Measurements from ENCODE around the gene PRAMEF1.
"Not testable (repeated sequence)": the region's sequence is repeated elsewhere in the genome, so short reads cannot be mapped to it uniquely, and the experiment has no call there.

PRAMEF1 gene

GRCh38 chr1:12784729-12785128, 6.5 kb upstream of the PRAMEF1 start:
- DNase-seq = peak in 1 of 3 donors; percentile 2
- H3K36me3 ChIP-seq (ENCODE audit: control insufficient read depth in 4 of 4, insufficient read depth in 4 of 4, low read length in 3 of 4); H3K27ac ChIP-seq (ENCODE audit: insufficient read depth in 1 of 2, low read depth in 1 of 2, low read length in 2 of 2, poor library complexity in 1 of 2, severe bottlenecking in 2 of 2); POLR2A ChIA-PET; H3K4me1 ChIP-seq (ENCODE audit: control extremely low read depth in 1 of 4, control insufficient read depth in 4 of 4, insufficient read depth in 4 of 4, low read length in 3 of 4); CTCF ChIA-PET; H3K27me3 ChIP-seq (replicated peaks in 2 of 5; ENCODE audit: control insufficient read depth in 4 of 5, insufficient read depth in 5 of 5, low read length in 4 of 5); H3K4me3 ChIP-seq (ENCODE audit: control insufficient read depth in 1 of 7, extremely low read depth in 1 of 7, insufficient read depth in 4 of 7, low read depth in 2 of 7, low read length in 6 of 7): not testable (repeated sequence)
- 93% methylated on average over 5 of the region's 8 CpGs for WGBS (ENCODE audit: insufficient coverage)
- peaks cover 0 to 12% (median 0%) of the 10 kb centered on the region in 5 experiments for H3K9me3 ChIP-seq (ENCODE audit: control extremely low read depth in 1 of 5, control insufficient read depth in 4 of 5, insufficient read depth in 2 of 5, low read depth in 1 of 5, low read length in 4 of 5)

GRCh38 chr1:12798911-12799310, 7.7 kb downstream of the PRAMEF1 start:
- no peak overlapping the region for H3K27ac ChIP-seq (ENCODE audit: insufficient read depth in 1 of 2, low read depth in 1 of 2, low read length in 2 of 2, poor library complexity in 1 of 2, severe bottlenecking in 2 of 2)
- ChIA-PET POLR2A (no interaction called here), CTCF (no interaction called here)
- WGBS (ENCODE audit: insufficient coverage) = 82% methylated on average over 3 of the region's 4 CpGs
- H3K4me1 ChIP-seq (ENCODE audit: control extremely low read depth in 1 of 4, control insufficient read depth in 4 of 4, insufficient read depth in 4 of 4, low read length in 3 of 4) = no peaks in the 10 kb centered on the region
- peaks cover 0 to 8% (median 0%) of the 10 kb centered on the region in 5 experiments for H3K27me3 ChIP-seq (replicated peaks in 2 of 5; ENCODE audit: control insufficient read depth in 4 of 5, insufficient read depth in 5 of 5, low read length in 4 of 5)
- no peaks in the 10 kb centered on the region for H3K9me3 ChIP-seq (ENCODE audit: control extremely low read depth in 1 of 5, control insufficient read depth in 4 of 5, insufficient read depth in 2 of 5, low read depth in 1 of 5, low read length in 4 of 5)
- no peak overlapping the region for H3K4me3 ChIP-seq (ENCODE audit: control insufficient read depth in 1 of 7, extremely low read depth in 1 of 7, insufficient read depth in 4 of 7, low read depth in 2 of 7, low read length in 6 of 7)
- H3K36me3 ChIP-seq (ENCODE audit: control insufficient read depth in 4 of 4, insufficient read depth in 4 of 4, low read length in 3 of 4) = no peaks in the 10 kb centered on the region
- no peak for DNase-seq

GRCh38 chr1:12799730-12800129, 8.5 kb downstream of the PRAMEF1 start:
- Histone ChIP-seq H3K27me3 (replicated peaks in 2 of 5; ENCODE audit: control insufficient read depth in 4 of 5, insufficient read depth in 5 of 5, low read length in 4 of 5) (peaks cover 0 to 8% (median 0%) of the 10 kb centered on the region in 5 experiments), H3K4me3 (ENCODE audit: control insufficient read depth in 1 of 7, extremely low read depth in 1 of 7, insufficient read depth in 4 of 7, low read depth in 2 of 7, low read length in 6 of 7) (no peak overlapping the region), H3K4me1 (ENCODE audit: control extremely low read depth in 1 of 4, control insufficient read depth in 4 of 4, insufficient read depth in 4 of 4, low read length in 3 of 4) (no peaks in the 10 kb centered on the region), H3K27ac (ENCODE audit: insufficient read depth in 1 of 2, low read depth in 1 of 2, low read length in 2 of 2, poor library complexity in 1 of 2, severe bottlenecking in 2 of 2) (no peak overlapping the region), H3K36me3 (ENCODE audit: control insufficient read depth in 4 of 4, insufficient read depth in 4 of 4, low read length in 3 of 4) (no peaks in the 10 kb centered on the region), H3K9me3 (ENCODE audit: control extremely low read depth in 1 of 5, control insufficient read depth in 4 of 5, insufficient read depth in 2 of 5, low read depth in 1 of 5, low read length in 4 of 5) (no peaks in the 10 kb centered on the region)
- no peak for DNase-seq
- ChIA-PET CTCF (no interaction called here), POLR2A (no interaction called here)
- 100% methylated on average over 1 of the region's 2 CpGs for WGBS (ENCODE audit: insufficient coverage)

DNA sequence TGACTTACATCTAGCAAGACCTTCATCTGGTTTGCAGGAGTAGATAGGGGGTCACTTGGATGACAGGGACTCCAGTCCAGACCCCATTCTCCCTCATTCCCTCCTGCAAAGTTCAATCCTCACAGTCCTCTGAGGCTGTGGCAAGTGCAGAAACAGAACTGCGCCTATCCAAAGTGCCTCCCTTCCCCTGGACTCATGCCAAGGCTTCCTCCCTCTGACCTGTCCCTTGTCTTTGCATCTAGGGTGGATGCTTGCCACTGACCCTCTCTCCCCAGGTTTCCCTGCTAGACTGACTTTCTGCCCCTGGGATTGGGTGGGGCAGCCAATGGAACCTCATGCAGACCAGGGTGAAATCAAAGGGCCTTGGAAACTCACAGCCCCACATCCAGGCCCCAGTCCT, 18.7 kb downstream of the PRAMEF1 start:
- Histone ChIP-seq H3K4me1 (ENCODE audit: control extremely low read depth in 1 of 4, control insufficient read depth in 4 of 4, insufficient read depth in 4 of 4, low read length in 3 of 4) (no peaks in the 10 kb centered on the region), H3K9me3 (ENCODE audit: control extremely low read depth in 1 of 5, control insufficient read depth in 4 of 5, insufficient read depth in 2 of 5, low read depth in 1 of 5, low read length in 4 of 5) (no peaks in the 10 kb centered on the region), H3K27ac (ENCODE audit: insufficient read depth in 1 of 2, low read depth in 1 of 2, low read length in 2 of 2, poor library complexity in 1 of 2, severe bottlenecking in 2 of 2) (no peak overlapping the region), H3K27me3 (replicated peaks in 2 of 5; ENCODE audit: control insufficient read depth in 4 of 5, insufficient read depth in 5 of 5, low read length in 4 of 5) (peaks cover 0 to 2% (median 0%) of the 10 kb centered on the region in 5 experiments), H3K36me3 (ENCODE audit: control insufficient read depth in 4 of 4, insufficient read depth in 4 of 4, low read length in 3 of 4) (no peaks in the 10 kb centered on the region), H3K4me3 (ENCODE audit: control insufficient read depth in 1 of 7, extremely low read depth in 1 of 7, insufficient read depth in 4 of 7, low read depth in 2 of 7, low read length in 6 of 7) (no peak overlapping the region)
- 100% methylated on average over 1 of the region's 1 CpG for WGBS (ENCODE audit: insufficient coverage)
- ChIA-PET POLR2A (no interaction called here), CTCF (no interaction called here)
- no peak for DNase-seq

- H3K36me3 ChIP-seq (ENCODE audit: control insufficient read depth in 4 of 4, insufficient read depth in 4 of 4, low read length in 3 of 4) = no peaks in the 10 kb centered on the region
- WGBS (ENCODE audit: insufficient coverage) = 81% methylated on average over 5 of the region's 5 CpGs
- CTCF ChIA-PET = no interaction called here
- no peaks in the 10 kb centered on the region for H3K9me3 ChIP-seq (ENCODE audit: control extremely low read depth in 1 of 5, control insufficient read depth in 4 of 5, insufficient read depth in 2 of 5, low read depth in 1 of 5, low read length in 4 of 5)
- no peak overlapping the region for H3K4me3 ChIP-seq (ENCODE audit: control insufficient read depth in 1 of 7, extremely low read depth in 1 of 7, insufficient read depth in 4 of 7, low read depth in 2 of 7, low read length in 6 of 7)
- H3K27ac ChIP-seq (ENCODE audit: insufficient read depth in 1 of 2, low read depth in 1 of 2, low read length in 2 of 2, poor library complexity in 1 of 2, severe bottlenecking in 2 of 2) = no peak overlapping the region
- no peaks in the 10 kb centered on the region for H3K4me1 ChIP-seq (ENCODE audit: control extremely low read depth in 1 of 4, control insufficient read depth in 4 of 4, insufficient read depth in 4 of 4, low read length in 3 of 4)
- DNase-seq = no peak
- POLR2A ChIA-PET = no interaction called here
- peaks cover 0 to 2% (median 0%) of the 10 kb centered on the region in 5 experiments for H3K27me3 ChIP-seq (replicated peaks in 2 of 5; ENCODE audit: control insufficient read depth in 4 of 5, insufficient read depth in 5 of 5, low read length in 4 of 5)
Observed at GRCh38 chr1:12810691-12811408, 19.7 kb downstream of the PRAMEF1 start.

- ChIA-PET POLR2A (no interaction called here), CTCF (no interaction called here)
- Histone ChIP-seq H3K27me3 (replicated peaks in 2 of 5; ENCODE audit: control insufficient read depth in 4 of 5, insufficient read depth in 5 of 5, low read length in 4 of 5) (peaks cover 0 to 2% (median 0%) of the 10 kb centered on the region in 5 experiments), H3K36me3 (ENCODE audit: control insufficient read depth in 4 of 4, insufficient read depth in 4 of 4, low read length in 3 of 4) (no peaks in the 10 kb centered on the region), H3K4me3 (ENCODE audit: control insufficient read depth in 1 of 7, extremely low read depth in 1 of 7, insufficient read depth in 4 of 7, low read depth in 2 of 7, low read length in 6 of 7) (no peak overlapping the region), H3K27ac (ENCODE audit: insufficient read depth in 1 of 2, low read depth in 1 of 2, low read length in 2 of 2, poor library complexity in 1 of 2, severe bottlenecking in 2 of 2) (no peak overlapping the region), H3K4me1 (ENCODE audit: control extremely low read depth in 1 of 4, control insufficient read depth in 4 of 4, insufficient read depth in 4 of 4, low read length in 3 of 4) (no peaks in the 10 kb centered on the region), H3K9me3 (ENCODE audit: control extremely low read depth in 1 of 5, control insufficient read depth in 4 of 5, insufficient read depth in 2 of 5, low read depth in 1 of 5, low read length in 4 of 5) (no peaks in the 10 kb centered on the region)
- no peak for DNase-seq
- WGBS (ENCODE audit: insufficient coverage) = 78% methylated on average over 2 of the region's 2 CpGs
Observed at GRCh38 chr1:12811409-12811784, 20.2 kb downstream of the PRAMEF1 start.

- H3K9me3 ChIP-seq (ENCODE audit: control extremely low read depth in 1 of 5, control insufficient read depth in 4 of 5, insufficient read depth in 2 of 5, low read depth in 1 of 5, low read length in 4 of 5); H3K4me1 ChIP-seq (ENCODE audit: control extremely low read depth in 1 of 4, control insufficient read depth in 4 of 4, insufficient read depth in 4 of 4, low read length in 3 of 4); DNase-seq; POLR2A ChIA-PET; CTCF ChIA-PET; H3K4me3 ChIP-seq (ENCODE audit: control insufficient read depth in 1 of 7, extremely low read depth in 1 of 7, insufficient read depth in 4 of 7, low read depth in 2 of 7, low read length in 6 of 7); H3K27ac ChIP-seq (ENCODE audit: insufficient read depth in 1 of 2, low read depth in 1 of 2, low read length in 2 of 2, poor library complexity in 1 of 2, severe bottlenecking in 2 of 2); H3K27me3 ChIP-seq (replicated peaks in 2 of 5; ENCODE audit: control insufficient read depth in 4 of 5, insufficient read depth in 5 of 5, low read length in 4 of 5); H3K36me3 ChIP-seq (ENCODE audit: control insufficient read depth in 4 of 4, insufficient read depth in 4 of 4, low read length in 3 of 4): not testable (repeated sequence)
- WGBS (ENCODE audit: insufficient coverage) = 84% methylated on average over 6 of the region's 6 CpGs
Observed at GRCh38 chr1:12819061-12819460, 27.9 kb downstream of the PRAMEF1 start.
